ENCODE measurements around the gene CCSAP. TPM values are rescaled to one million over a fixed set of nuclear protein-coding genes. Genes with fewer than 3 reads are reported as not detected.

The CCSAP gene
- total RNA-seq, 1 donor from 2014 or later: 8.9 TPM

DNA sequence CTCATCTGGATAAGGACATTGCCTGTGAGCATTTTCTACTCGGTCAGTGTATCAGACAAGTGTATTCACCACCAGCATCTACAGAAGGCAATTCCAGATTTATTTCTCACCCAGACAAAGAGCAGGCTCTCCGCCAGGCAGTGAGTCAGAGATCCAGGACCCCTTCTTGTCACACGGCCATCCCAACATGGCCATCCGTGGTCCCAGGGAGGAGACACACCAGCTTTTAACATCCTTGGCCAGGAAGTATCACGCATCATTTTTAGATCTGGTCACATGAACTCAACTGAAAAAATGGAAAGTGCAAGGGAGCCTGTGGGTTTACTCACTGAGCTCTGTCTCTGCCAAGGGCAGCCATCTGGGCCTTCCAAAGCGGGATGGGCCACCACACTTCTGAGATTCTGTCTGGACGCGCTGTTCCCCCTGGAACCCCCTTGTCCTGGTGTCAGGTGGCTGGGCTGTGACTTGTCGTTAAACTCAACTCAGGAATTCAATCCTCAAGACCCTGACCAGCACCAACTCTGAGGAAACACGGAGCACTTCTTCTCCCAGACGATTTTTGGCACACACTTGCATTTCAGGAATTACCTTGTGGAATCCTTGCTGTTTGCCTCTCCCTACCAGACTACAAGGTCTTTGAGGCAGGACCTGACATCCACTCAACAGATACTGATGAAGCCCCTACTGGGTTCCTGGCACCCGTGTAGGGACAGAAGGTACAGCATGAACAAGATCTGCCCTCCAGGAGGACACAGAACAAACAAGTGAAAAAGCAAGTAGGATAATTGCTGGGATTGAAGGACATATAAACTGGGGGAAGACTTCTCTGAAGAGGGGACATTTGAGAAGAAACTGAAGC lies 21.6 kb upstream of the CCSAP start:
- no peak for TF ChIP-seq CTCF (IDR thresholded peaks at IDR 0.05)
- H3K4me1 Mint-ChIP-seq (ENCODE audit: low read depth): no peaks in the 10 kb centered on the region
- peaks cover 31% of the 10 kb centered on the region for H3K27me3 Mint-ChIP-seq (ENCODE audit: low read depth)
- no peak for DNase-seq (ENCODE audit: low spot score)
- H3K36me3 Mint-ChIP-seq (ENCODE audit: low read depth): no peaks in the 10 kb centered on the region
- H3K9me3 Mint-ChIP-seq (ENCODE audit: low read depth): peaks cover 2% of the 10 kb centered on the region
- no peak overlapping the region for H3K4me3 Mint-ChIP-seq (ENCODE audit: unreplicated experiment)
- no peak overlapping the region for H3K27ac Mint-ChIP-seq (ENCODE audit: unreplicated experiment)

- peaks cover 37% of the 10 kb centered on the region for H3K27me3 Mint-ChIP-seq (ENCODE audit: low read depth)
- no peak for DNase-seq (ENCODE audit: low spot score)
- no peaks in the 10 kb centered on the region for H3K36me3 Mint-ChIP-seq (ENCODE audit: low read depth)
- H3K27ac Mint-ChIP-seq (ENCODE audit: unreplicated experiment): no peak overlapping the region
- H3K4me1 Mint-ChIP-seq (ENCODE audit: low read depth): no peaks in the 10 kb centered on the region
- H3K4me3 Mint-ChIP-seq (ENCODE audit: unreplicated experiment): no peak overlapping the region
- TF ChIP-seq CTCF (IDR thresholded peaks at IDR 0.05): no peak
- H3K9me3 Mint-ChIP-seq (ENCODE audit: low read depth): peaks cover 2% of the 10 kb centered on the region
Measured at GRCh38 chr1:229363723-229364122, 20.9 kb upstream of the CCSAP start.

DNA sequence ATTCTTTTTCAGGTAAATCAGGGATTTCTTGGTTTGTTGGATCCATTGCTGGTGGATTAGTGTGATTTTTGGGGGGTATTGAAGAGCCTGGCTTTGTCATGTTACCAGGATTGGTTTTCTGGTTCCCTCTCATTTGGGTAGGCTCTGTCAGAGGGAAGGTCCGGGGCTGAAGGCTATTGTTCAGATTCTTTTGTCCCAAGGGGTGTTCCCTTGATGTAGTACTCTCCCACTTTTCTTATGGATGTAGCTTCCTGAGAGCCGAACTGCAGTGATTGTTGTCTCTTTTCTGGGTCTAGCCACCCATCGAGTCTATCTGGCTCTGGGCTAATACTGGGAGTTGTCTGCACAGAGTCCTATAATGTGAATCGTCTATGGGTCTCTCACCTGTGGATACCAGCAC lies 17.6 kb upstream of the CCSAP start:
- DNase-seq (ENCODE audit: low spot score): no peak
- H3K27me3 Mint-ChIP-seq (ENCODE audit: low read depth): peaks cover 54% of the 10 kb centered on the region
- H3K9me3 Mint-ChIP-seq (ENCODE audit: low read depth): peaks cover 15% of the 10 kb centered on the region
- no peak for TF ChIP-seq CTCF (IDR thresholded peaks at IDR 0.05)
- H3K36me3 Mint-ChIP-seq (ENCODE audit: low read depth): no peaks in the 10 kb centered on the region
- H3K4me1 Mint-ChIP-seq (ENCODE audit: low read depth): no peaks in the 10 kb centered on the region
- no peak overlapping the region for H3K27ac Mint-ChIP-seq (ENCODE audit: unreplicated experiment)
- no peak overlapping the region for H3K4me3 Mint-ChIP-seq (ENCODE audit: unreplicated experiment)

DNA sequence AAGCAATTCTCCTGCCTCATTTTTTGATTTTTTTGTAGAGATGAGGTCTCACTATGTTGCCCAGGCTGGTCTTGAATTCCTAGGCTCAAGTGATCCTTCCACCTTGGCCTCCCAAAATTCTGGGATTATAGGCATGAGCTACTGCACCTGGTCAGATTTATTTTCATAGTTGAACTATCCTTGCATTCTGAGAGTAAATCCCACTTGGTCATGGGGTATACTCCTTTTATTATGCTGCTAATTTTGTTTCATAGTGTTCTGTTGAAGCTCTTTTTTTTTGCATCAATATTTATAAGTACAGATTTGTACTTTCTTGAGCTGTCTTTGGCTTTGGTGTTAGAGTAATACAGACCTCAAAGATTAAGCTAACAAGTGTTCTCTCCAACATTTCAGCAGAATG lies 12.8 kb upstream of the CCSAP start:
- TF ChIP-seq CTCF (IDR thresholded peaks at IDR 0.05): no peak
- H3K9me3 Mint-ChIP-seq (ENCODE audit: low read depth): peaks cover 22% of the 10 kb centered on the region
- H3K4me3 Mint-ChIP-seq (ENCODE audit: unreplicated experiment): no peak overlapping the region
- no peak for DNase-seq (ENCODE audit: low spot score)
- H3K36me3 Mint-ChIP-seq (ENCODE audit: low read depth): no peaks in the 10 kb centered on the region
- H3K4me1 Mint-ChIP-seq (ENCODE audit: low read depth): no peaks in the 10 kb centered on the region
- H3K27me3 Mint-ChIP-seq (ENCODE audit: low read depth): peaks cover 53% of the 10 kb centered on the region
- no peak overlapping the region for H3K27ac Mint-ChIP-seq (ENCODE audit: unreplicated experiment)

- Mint-ChIP-seq H3K9me3 (ENCODE audit: low read depth) (peaks cover 22% of the 10 kb centered on the region), H3K4me1 (ENCODE audit: low read depth) (no peaks in the 10 kb centered on the region), H3K27ac (ENCODE audit: unreplicated experiment) (no peak overlapping the region), H3K4me3 (ENCODE audit: unreplicated experiment) (no peak overlapping the region), H3K27me3 (ENCODE audit: low read depth) (peaks cover 39% of the 10 kb centered on the region), H3K36me3 (ENCODE audit: low read depth) (no peaks in the 10 kb centered on the region)
- DNase-seq (ENCODE audit: low spot score): no peak
- no peak for TF ChIP-seq CTCF (IDR thresholded peaks at IDR 0.05)
Measured at GRCh38 chr1:229354226-229354625, 11.4 kb upstream of the CCSAP start.
